HFF-Myc (cell line): ENCODE measurements around the gene SMAD7.

Experiments used
- DNase-seq: peaks from one replicate; pipeline ENCODE4 v3.0.0-alpha.2; 2011; ENCODE audit warnings: low read depth; ENCODE audit errors: extremely low read depth
- H3K4me3 ChIP-seq: replicated peaks from 2 replicates; pipeline ENCODE4 v1.5.1; 2011; ENCODE audit warnings: low read depth, mild to moderate bottlenecking, control low read depth, low read length
- CTCF ChIP-seq: IDR thresholded peaks from 2 replicates; pipeline ENCODE4 v1.5.1; 2012; ENCODE audit warnings: mild to moderate bottlenecking, low read depth, low read length, control low read depth; ENCODE audit errors: missing control alignments

The SMAD7 gene

GRCh38 chr18:48944634-48945033 lies 6.1 kb downstream of the SMAD7 start:
- TF ChIP-seq CTCF: no peak

GRCh38 chr18:48943736-48944527 lies 6.8 kb downstream of the SMAD7 start:
- H3K4me3 ChIP-seq: no peak overlapping the region
- no peak for DNase-seq
- TF ChIP-seq CTCF: no peak

More at GRCh38 chr18:48944634-48945033, 6.1 kb downstream of the SMAD7 start:
- no peak overlapping the region for H3K4me3 ChIP-seq
- DNase-seq: no peak

- TF ChIP-seq CTCF: no peak
- no peak overlapping the region for H3K4me3 ChIP-seq
- DNase-seq: no peak
Measured at GRCh38 chr18:48943333-48943732, 7.4 kb downstream of the SMAD7 start.

- peak; percentile 94 for DNase-seq
Measured at GRCh38 chr18:48942554-48943261, 8.1 kb downstream of the SMAD7 start.

GRCh38 chr18:48942086-48942485 lies 8.7 kb downstream of the SMAD7 start:
- no peak overlapping the region for H3K4me3 ChIP-seq
- TF ChIP-seq CTCF: no peak
- DNase-seq: no peak

More at GRCh38 chr18:48942554-48943261, 8.1 kb downstream of the SMAD7 start:
- no peak for TF ChIP-seq CTCF
- no peak overlapping the region for H3K4me3 ChIP-seq

GRCh38 chr18:48941672-48942071 lies 9.1 kb downstream of the SMAD7 start:
- H3K4me3 ChIP-seq: no peak overlapping the region
- DNase-seq: no peak
- no peak for TF ChIP-seq CTCF
